OCI-LY3 (cell line): ENCODE results near the gene CAMKMT.

Source experiments
- H2AFZ ChIP-seq: fragments of 200-600, 300-600 bp; shearing (Covaris generic); 2 replicates; pipeline ENCODE4 v1.6.0; 2014; ENCODE audit warnings: antibody characterized with exemption, low read depth, low read length
- H3K27ac ChIP-seq: fragments of 200-600, 300-600 bp; sonication (generic); 2 replicates; pipeline ENCODE4 v1.5.1; 2014; ENCODE audit warnings: mild to moderate bottlenecking, low read length, moderate library complexity, mixed read lengths
- H3K27me3 ChIP-seq: fragments of 200-600, 300-600 bp; sonication (generic); 2 replicates; pipeline ENCODE4 v1.6.1; 2014; ENCODE audit warnings: low read depth, low read length, mixed read lengths
- H3K36me3 ChIP-seq: fragments of 200-600, 300-600 bp; sonication (generic); replicated peaks from 2 replicates; pipeline ENCODE3; 2014; ENCODE audit warnings: low read depth, low read length, mixed read lengths
- H3K4me1 ChIP-seq: fragments of 300-600, 200-600 bp; sonication (generic); 2 replicates; pipeline ENCODE4 v1.6.1; 2014; ENCODE audit warnings: low read length, mixed read lengths
- H3K4me2 ChIP-seq: fragments of 200-600, 300-600 bp; sonication (generic); 2 replicates; pipeline ENCODE4 v1.6.1; 2014; ENCODE audit warnings: low read length, mixed read lengths
- H3K4me3 ChIP-seq: fragments of 300-600, 200-600 bp; sonication (generic); 2 replicates; pipeline ENCODE4 v1.5.1; 2014; ENCODE audit warnings: antibody characterized with exemption, mild to moderate bottlenecking, low read length, moderate library complexity
- H3K79me2 ChIP-seq: fragments of 300-600, 200-600 bp; shearing (Covaris generic); 2 replicates; pipeline ENCODE4 v1.6.1; 2014; ENCODE audit warnings: mild to moderate bottlenecking, low read length, mixed read lengths
- H3K9ac ChIP-seq: fragments of 300-600, 200-600 bp; shearing (Covaris generic); 2 replicates; pipeline ENCODE4 v1.6.0; 2014; ENCODE audit warnings: mild to moderate bottlenecking, low read length, moderate library complexity
- H3K9me3 ChIP-seq: fragments of 200-600, 300-600 bp; shearing (Covaris generic); 2 replicates; pipeline ENCODE4 v1.6.1; 2014; ENCODE audit warnings: low read length, mixed read lengths; ENCODE audit not compliant: insufficient read depth
- H4K20me1 ChIP-seq: fragments of 200-600, 300-600 bp; sonication (generic); 2 replicates; pipeline ENCODE4 v1.6.1; 2016; ENCODE audit warnings: low read length, mixed read lengths; ENCODE audit not compliant: insufficient read depth
- CTCF ChIP-seq: fragments of 200-600, 300-600 bp; sonication (generic); IDR thresholded peaks from 2 replicates; pipeline ENCODE4 v1.5.1; 2014; ENCODE audit warnings: antibody characterized with exemption, low read length, low read depth
- EZH2phosphoT487 ChIP-seq: fragments of 200-600 bp; shearing (Covaris generic); IDR thresholded peaks from 2 replicates; pipeline ENCODE4 v1.6.1; 2018; ENCODE audit warnings: antibody characterized with exemption, mixed run types, low read depth

The CAMKMT gene

GRCh38 chr2:44441200-44441599 is 79.5 kb downstream of the CAMKMT start:
- Histone ChIP-seq H3K79me2 (no peaks in the 10 kb centered on the region), H3K9ac (no peak overlapping the region), H3K4me1 (no peaks in the 10 kb centered on the region), H3K9me3 (no peaks in the 10 kb centered on the region), H3K27ac (no peak overlapping the region), H3K4me3 (no peak overlapping the region), H3K27me3 (no peaks in the 10 kb centered on the region), H2AFZ (no peak overlapping the region), H3K36me3 (no peaks in the 10 kb centered on the region), H3K4me2 (no peak overlapping the region), H4K20me1 (no peaks in the 10 kb centered on the region)
- no peak for TF ChIP-seq CTCF
- TF ChIP-seq EZH2phosphoT487 = no peak

GRCh38 chr2:44442019-44442418 is 80.3 kb downstream of the CAMKMT start:
- Histone ChIP-seq H3K9me3 (no peaks in the 10 kb centered on the region), H3K4me3 (no peak overlapping the region), H3K9ac (no peak overlapping the region), H3K27me3 (no peaks in the 10 kb centered on the region), H4K20me1 (no peaks in the 10 kb centered on the region), H3K4me2 (no peak overlapping the region), H3K36me3 (no peaks in the 10 kb centered on the region), H3K4me1 (no peaks in the 10 kb centered on the region), H3K79me2 (no peaks in the 10 kb centered on the region), H3K27ac (no peak overlapping the region), H2AFZ (no peak overlapping the region)
- TF ChIP-seq EZH2phosphoT487 (no peak), CTCF (no peak)

GRCh38 chr2:44443517-44443916 is 81.8 kb downstream of the CAMKMT start:
- no peak overlapping the region for H3K9ac ChIP-seq
- no peaks in the 10 kb centered on the region for H4K20me1 ChIP-seq
- no peaks in the 10 kb centered on the region for H3K79me2 ChIP-seq
- H3K27ac ChIP-seq = no peak overlapping the region
- H3K4me2 ChIP-seq = no peak overlapping the region
- no peaks in the 10 kb centered on the region for H3K9me3 ChIP-seq
- H3K27me3 ChIP-seq = no peaks in the 10 kb centered on the region
- H3K4me1 ChIP-seq = no peaks in the 10 kb centered on the region
- no peak for TF ChIP-seq EZH2phosphoT487
- H3K4me3 ChIP-seq = no peak overlapping the region
- no peaks in the 10 kb centered on the region for H3K36me3 ChIP-seq
- H2AFZ ChIP-seq = no peak overlapping the region

- H3K9ac ChIP-seq = no peak overlapping the region
- no peaks in the 10 kb centered on the region for H4K20me1 ChIP-seq
- no peaks in the 10 kb centered on the region for H3K4me1 ChIP-seq
These were observed 83.1 kb downstream of the CAMKMT start for GRCh38 chr2:44444881-44445280.

More at GRCh38 chr2:44444881-44445280, 83.1 kb downstream of the CAMKMT start:
- no peaks in the 10 kb centered on the region for H3K79me2 ChIP-seq
- no peak overlapping the region for H2AFZ ChIP-seq
- no peaks in the 10 kb centered on the region for H3K36me3 ChIP-seq
- H3K9me3 ChIP-seq = no peaks in the 10 kb centered on the region
- no peak overlapping the region for H3K4me3 ChIP-seq
- TF ChIP-seq EZH2phosphoT487 (no peak), CTCF (no peak)
- H3K27ac ChIP-seq = no peak overlapping the region
- H3K4me2 ChIP-seq = no peak overlapping the region
- H3K27me3 ChIP-seq = no peaks in the 10 kb centered on the region
